ENCODE measurements around the gene ARF3. TPM values are rescaled to one million over a fixed set of nuclear protein-coding genes. Genes with fewer than 3 reads are reported as not detected.
A peak's percentile ranks its signal among the peaks of the same experiment; 100 is the strongest.

ARF3 gene
- total and polyA plus RNA-seq, 4 donors = 14.1 to 29.5 (median 19.4) TPM

- TF ChIP-seq NR2F2 (IDR thresholded peaks at IDR 0.05) (peak; percentile 20), FOXA2 (IDR thresholded peaks at IDR 0.05) (no peak), EGR1 (IDR thresholded peaks at IDR 0.05; ENCODE audit: low read depth in 2 of 2) (no peak), RAD21 (IDR thresholded peaks at IDR 0.05) (peak in 1 of 2 donors; percentile 20), REST (IDR thresholded peaks at IDR 0.05) (peak; percentile 36), HNF4A (conservative IDR thresholded peaks at IDR 0.05) (peak; percentile 21 to 47), TAF1 (conservative IDR thresholded peaks at IDR 0.05) (no peak), SP1 (IDR thresholded peaks at IDR 0.05) (peak; percentile 36), JUND (IDR thresholded peaks at IDR 0.05) (no peak)
- peak within 1 kb of the TSS; percentile 68 to 72 for H3K9ac ChIP-seq (ENCODE audit: low read depth in 1 of 2, low read length in 2 of 2)
- H3K27me3 ChIP-seq (ENCODE audit: control insufficient read depth in 4 of 4, insufficient read depth in 4 of 4, low read length in 3 of 4) = no peaks in the 10 kb centered on the region
- peak; percentile 52 for DNase-seq (ENCODE audit: low spot score)
- 4% methylated on average over 38 of the region's 38 CpGs for WGBS
- H3K27ac ChIP-seq (ENCODE audit: low read depth in 1 of 2, low read length in 2 of 2) = peak within 1 kb of the TSS; percentile 42 to 87
- H3K9me3 ChIP-seq (ENCODE audit: control insufficient read depth in 4 of 4, low read length in 3 of 4) = no peaks in the 10 kb centered on the region
- H3K4me1 ChIP-seq (ENCODE audit: control insufficient read depth in 4 of 4, insufficient read depth in 4 of 4, low read length in 3 of 4) = peaks cover 0 to 10% (median 9%) of the 10 kb centered on the region in 4 donors
- H3K36me3 ChIP-seq (ENCODE audit: control insufficient read depth in 4 of 4, insufficient read depth in 3 of 4, low read depth in 1 of 4, low read length in 3 of 4) = peaks cover 0 to 9% (median under 1%) of the 10 kb centered on the region in 4 donors
- peak within 1 kb of the TSS; percentile 82 to 94 (median 86) for H3K4me3 ChIP-seq (ENCODE audit: low read depth in 1 of 3, low read length in 3 of 3)
These were observed 31.8 kb downstream of the ARF3 start, which contains the start of gene FKBP11 for GRCh38 chr12:48925304-48926011. Gene FKBP11, minus strand, starts transcription at chr12:48925492. Its CDS starts 64 bp downstream, at chr12:48925428.

- Histone ChIP-seq H3K4me3 (ENCODE audit: low read depth in 1 of 3, low read length in 3 of 3) (peak overlapping the region; percentile 82 to 94 (median 86)), H3K27me3 (ENCODE audit: control insufficient read depth in 4 of 4, insufficient read depth in 4 of 4, low read length in 3 of 4) (no peaks in the 10 kb centered on the region), H3K4me1 (ENCODE audit: control insufficient read depth in 4 of 4, insufficient read depth in 4 of 4, low read length in 3 of 4) (peaks cover 0 to 10% (median 9%) of the 10 kb centered on the region in 4 donors), H3K9ac (ENCODE audit: low read depth in 1 of 2, low read length in 2 of 2) (peak overlapping the region; percentile 68 to 72), H3K9me3 (ENCODE audit: control insufficient read depth in 4 of 4, low read length in 3 of 4) (no peaks in the 10 kb centered on the region), H3K36me3 (ENCODE audit: control insufficient read depth in 4 of 4, insufficient read depth in 3 of 4, low read depth in 1 of 4, low read length in 3 of 4) (peaks cover 0 to 9% (median 0%) of the 10 kb centered on the region in 4 donors), H3K27ac (ENCODE audit: low read depth in 1 of 2, low read length in 2 of 2) (peak overlapping the region; percentile 42 to 87)
- DNase-seq (ENCODE audit: low spot score) = peak; percentile 44
- TF ChIP-seq CTCF (IDR thresholded peaks at IDR 0.05; ENCODE audit: low read depth, low read length, missing input control) = peak; percentile 24
- no peak for TF ChIP-seq FOXA2 (IDR thresholded peaks at IDR 0.05)
- peak; percentile 19 for TF ChIP-seq MAX (IDR thresholded peaks at IDR 0.05)
- peak; percentile 43 to 68 for TF ChIP-seq RAD21 (IDR thresholded peaks at IDR 0.05)
- 3% methylated on average over 43 of the region's 43 CpGs for WGBS
These were observed 32.5 kb downstream of the ARF3 start for GRCh38 chr12:48924617-48925303.
